GM18526 (cell line): ENCODE data around the gene DAPK2.

Experiments
- POLR2A ChIP-seq: IDR thresholded peaks from 3 replicates; pipeline ENCODE4 v1.6.1; 2011; ENCODE audit not compliant: insufficient read length; ENCODE audit errors: extremely low read depth

The DAPK2 gene

GRCh38 chr15:63870487-63871209 is 175.6 kb downstream of the DAPK2 start:
- TF ChIP-seq POLR2A = no peak

- TF ChIP-seq POLR2A = no peak
Observed at GRCh38 chr15:63870043-63870394, 176.3 kb downstream of the DAPK2 start.

- no peak for TF ChIP-seq POLR2A
Observed at GRCh38 chr15:63869371-63870042, 176.8 kb downstream of the DAPK2 start.

GRCh38 chr15:63864186-63864585 is 182.1 kb downstream of the DAPK2 start:
- TF ChIP-seq POLR2A = no peak

DNA sequence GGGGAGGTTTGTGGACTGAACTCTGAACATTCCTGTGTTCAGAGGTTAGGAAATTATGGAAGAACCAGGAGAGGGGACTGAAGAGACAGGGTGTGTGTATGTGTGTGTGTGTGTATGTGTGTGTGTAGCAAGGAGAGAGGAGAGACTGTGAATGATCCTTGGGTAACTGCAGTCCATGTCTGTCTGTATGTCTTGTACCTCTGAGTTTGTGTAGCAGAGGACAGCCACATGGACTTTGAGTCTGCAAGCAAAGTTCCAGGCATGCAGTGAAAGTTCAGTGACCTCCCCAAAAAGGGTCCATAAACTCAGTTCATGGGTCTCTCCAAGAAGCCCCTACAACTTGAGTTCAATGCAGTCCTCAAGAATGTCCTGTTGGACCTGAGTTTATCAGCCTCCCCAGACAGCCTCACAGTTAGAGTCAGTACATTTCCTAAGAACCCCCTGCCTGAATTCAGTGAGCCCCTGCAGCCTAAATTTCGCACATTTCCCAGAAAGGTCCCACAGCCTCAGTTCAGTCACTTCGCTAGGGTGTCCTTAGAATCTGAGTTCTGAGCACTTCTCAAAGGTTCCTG is 184.3 kb downstream of the DAPK2 start:
- TF ChIP-seq POLR2A = no peak

DNA sequence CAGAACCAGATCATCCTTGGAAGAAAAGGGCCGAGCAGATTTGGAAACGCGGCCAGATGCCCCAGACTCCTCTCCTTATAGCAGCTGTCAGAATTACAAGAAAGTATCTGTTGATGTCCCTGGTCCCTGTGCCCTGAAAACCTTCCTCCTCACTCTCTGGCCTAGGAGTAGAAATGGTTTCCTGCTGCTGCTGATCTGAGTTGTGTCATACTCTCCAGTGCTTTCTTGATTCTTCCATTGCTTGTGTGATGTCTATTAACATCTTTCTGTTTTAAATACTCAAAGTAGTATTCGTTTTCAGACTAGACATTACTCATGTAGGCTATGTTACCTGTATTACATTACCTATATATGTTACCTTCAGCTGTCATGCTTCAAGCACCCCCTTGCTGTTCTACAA is 185.7 kb downstream of the DAPK2 start:
- no peak for TF ChIP-seq POLR2A

GRCh38 chr15:63860155-63860554 is 186.1 kb downstream of the DAPK2 start:
- TF ChIP-seq POLR2A = no peak

DNA sequence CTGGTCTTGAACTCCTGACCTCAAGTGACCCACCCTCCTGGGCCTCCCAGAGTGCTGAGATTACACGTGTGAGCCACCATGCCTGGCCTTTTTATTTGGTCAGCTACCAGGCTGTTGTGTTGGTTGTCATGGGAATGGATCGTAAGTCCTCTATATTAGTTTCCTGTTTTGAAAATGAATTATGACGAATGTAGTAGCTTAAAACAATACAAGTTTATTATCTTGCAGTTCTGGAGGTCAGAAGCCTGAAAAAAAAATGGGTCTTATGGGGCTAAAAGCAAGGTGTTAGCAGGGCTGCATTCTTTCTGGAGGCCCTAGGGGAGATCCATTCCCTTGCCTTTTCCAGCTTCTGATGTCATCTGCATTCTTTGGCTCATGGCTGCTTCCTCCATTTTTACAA is 187.4 kb downstream of the DAPK2 start:
- no peak for TF ChIP-seq POLR2A

- TF ChIP-seq POLR2A = no peak
Observed at GRCh38 chr15:63858448-63858847, 187.8 kb downstream of the DAPK2 start.

- no peak for TF ChIP-seq POLR2A
Observed at GRCh38 chr15:63857461-63857856, 188.8 kb downstream of the DAPK2 start.
